Brain pericyte (primary cell): ENCODE measurements around the gene TOE1.
"Not testable (repeated sequence)": the region's sequence is repeated elsewhere in the genome, so short reads cannot be mapped to it uniquely, and the experiment has no call there.

Experiments
- DNase-seq: peaks from one replicate; pipeline ENCODE4 v3.0.0-alpha.2; 2012; ENCODE audit warnings: low read depth, low spot score

Gene TOE1

GRCh38 chr1:45355683-45356082 is 15.7 kb downstream of the TOE1 start:
- no peak for DNase-seq

GRCh38 chr1:45356186-45356585 is 16.2 kb downstream of the TOE1 start:
- no peak for DNase-seq

GRCh38 chr1:45359882-45360513 is 20.0 kb downstream of the TOE1 start:
- DNase-seq = no peak

- DNase-seq = not testable (repeated sequence)
Measured at GRCh38 chr1:45360981-45361380, 21.0 kb downstream of the TOE1 start.

DNA sequence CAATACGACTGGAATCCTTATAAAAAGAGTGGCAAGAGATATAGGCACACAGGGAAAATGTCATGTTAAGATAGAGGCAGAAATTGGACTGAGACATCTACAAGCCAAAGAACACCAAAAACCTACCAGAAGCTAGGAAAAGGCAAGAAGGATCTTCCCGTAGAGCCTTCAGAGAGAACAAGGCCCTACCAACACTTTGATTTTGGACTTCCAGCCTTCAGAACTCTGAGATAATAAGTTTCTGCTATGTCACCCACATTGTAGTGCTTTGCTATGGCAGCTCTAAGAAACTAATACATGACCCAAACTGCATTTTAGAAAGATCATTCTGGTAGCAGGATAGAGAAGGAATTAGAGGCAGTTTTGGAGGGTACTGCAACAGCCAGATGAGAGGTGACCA is 24.3 kb downstream of the TOE1 start:
- no peak for DNase-seq

GRCh38 chr1:45365051-45365450 is 25.1 kb downstream of the TOE1 start:
- DNase-seq = no peak

- no peak for DNase-seq
Measured at GRCh38 chr1:45370575-45370974, 30.6 kb downstream of the TOE1 start.

DNA sequence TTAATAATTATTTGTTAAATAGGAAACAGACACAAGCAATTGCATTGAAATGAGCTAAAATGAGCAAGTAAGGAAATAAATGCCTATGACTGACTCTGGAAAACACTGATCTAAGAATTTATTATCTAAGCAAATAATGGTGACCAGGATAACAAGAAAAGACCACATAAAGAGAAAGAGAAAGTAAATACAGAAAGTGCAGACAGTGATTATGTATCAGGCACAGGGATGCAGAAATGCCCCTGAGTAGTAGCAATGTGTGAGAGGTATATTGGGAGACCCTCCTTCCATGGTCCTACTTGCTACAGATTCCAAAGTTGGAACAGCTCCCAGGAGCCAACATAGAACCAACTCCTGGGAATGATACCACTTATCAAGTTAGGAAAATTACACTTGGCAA is 33.6 kb downstream of the TOE1 start:
- no peak for DNase-seq

DNA sequence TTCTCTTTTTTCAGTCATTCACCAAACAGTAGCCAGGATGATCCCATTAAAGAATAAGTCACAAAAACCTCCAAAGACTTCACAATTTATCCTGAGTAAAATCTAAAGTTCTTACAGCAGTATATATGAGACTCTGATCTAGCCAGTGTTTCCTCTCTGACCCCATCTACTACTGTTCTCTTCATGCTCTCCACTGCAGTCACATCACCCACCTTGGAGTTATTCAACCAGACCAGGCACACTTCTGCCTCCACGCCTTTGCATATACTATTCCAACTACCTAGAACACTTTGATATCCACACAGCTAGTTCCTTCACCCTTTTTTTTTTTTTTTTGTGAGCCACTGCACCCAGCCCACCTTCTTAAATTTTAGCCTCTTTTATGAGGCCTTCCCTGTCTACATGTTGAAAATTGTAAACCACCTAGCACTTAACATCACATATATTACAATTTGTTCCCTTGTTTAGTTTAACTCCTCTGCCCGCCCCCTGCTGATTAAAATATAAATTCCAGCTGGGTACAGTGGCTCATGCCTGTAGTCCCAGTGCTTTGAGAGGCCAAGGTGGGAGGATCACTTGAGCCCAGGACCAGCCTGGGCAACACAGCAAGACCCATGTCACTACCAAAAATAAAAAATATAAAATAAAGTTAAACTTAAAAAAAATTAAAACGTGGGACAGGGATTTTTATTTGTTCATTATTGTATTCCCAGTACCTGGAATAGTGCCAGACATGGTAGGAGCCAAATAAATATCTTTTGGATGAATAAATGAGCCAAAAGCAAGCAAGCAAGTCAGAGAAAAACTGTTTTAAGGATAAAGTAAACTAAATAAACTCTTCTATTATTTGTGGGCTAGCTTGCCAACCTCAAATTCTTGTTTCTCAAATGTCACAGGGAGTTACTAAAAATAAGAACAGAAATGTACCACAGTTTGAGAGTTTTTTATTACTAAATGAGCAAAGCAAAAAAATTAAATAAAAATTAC is 35.4 kb downstream of the TOE1 start:
- DNase-seq = no peak

DNA sequence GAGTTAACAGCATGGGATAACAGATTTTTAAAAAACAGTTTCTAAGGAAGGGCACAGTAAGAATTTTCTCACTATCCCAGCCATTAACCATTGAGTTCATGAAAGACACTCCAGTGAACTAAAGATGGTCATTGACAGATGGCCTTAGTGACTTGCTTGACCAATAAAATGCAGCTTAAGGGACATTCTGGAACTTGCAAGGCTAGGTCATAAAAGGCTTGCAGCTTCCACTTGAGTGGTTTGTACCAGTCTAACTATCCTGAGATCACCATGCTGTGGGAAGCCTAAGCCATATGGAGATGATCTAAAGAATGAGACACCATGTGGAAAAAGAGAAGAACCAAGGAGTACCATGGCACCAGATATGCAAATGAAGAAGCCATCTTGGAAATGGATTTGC is 38.2 kb downstream of the TOE1 start:
- no peak for DNase-seq

- DNase-seq = no peak
Measured at GRCh38 chr1:45379524-45379923, 39.6 kb downstream of the TOE1 start.

- DNase-seq = no peak
Measured at GRCh38 chr1:45380125-45380524, 40.2 kb downstream of the TOE1 start.

DNA sequence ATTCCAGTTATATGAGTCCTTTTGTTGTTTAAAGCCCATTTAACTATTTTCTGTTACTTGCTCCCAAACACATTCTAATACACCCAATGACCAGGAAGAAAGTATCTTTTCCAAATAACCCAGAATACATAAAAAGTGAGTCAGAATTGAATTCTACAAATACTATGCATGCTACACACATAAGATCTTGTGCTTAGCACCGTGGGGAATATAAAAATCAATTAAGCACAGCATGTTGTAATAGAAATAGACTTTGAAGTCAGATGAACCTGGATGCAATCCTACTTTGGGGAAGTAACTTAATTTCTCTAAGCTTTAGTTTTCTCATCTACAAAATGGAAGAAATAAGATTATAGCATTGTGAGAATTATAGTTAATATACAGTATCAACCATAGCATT is 40.8 kb downstream of the TOE1 start:
- no peak for DNase-seq

- no peak for DNase-seq
Measured at GRCh38 chr1:45381243-45381642, 41.3 kb downstream of the TOE1 start.

GRCh38 chr1:45383191-45383590 is 43.2 kb downstream of the TOE1 start:
- DNase-seq = no peak

DNA sequence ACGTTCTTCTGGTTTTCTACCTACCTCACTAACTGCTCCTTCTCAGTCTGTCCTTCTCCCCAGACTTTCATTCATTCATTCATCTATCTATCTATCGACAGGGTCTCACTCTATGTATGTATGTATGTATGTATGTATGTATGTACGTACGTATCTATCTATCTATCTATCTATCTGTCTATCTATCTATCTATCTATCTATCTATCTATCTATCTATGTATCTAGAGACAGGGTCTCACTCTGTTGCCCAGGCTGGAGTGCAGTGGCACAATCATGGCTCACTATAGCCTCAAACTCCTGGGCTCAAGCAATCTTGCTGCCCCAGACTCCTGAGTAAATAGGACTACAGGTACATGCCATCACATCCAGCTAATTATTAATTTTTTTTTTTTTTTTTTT is 44.2 kb downstream of the TOE1 start:
- not testable (repeated sequence) for DNase-seq

- DNase-seq = no peak
Measured at GRCh38 chr1:45385302-45385701, 45.3 kb downstream of the TOE1 start.

- DNase-seq = no peak
Measured at GRCh38 chr1:45386219-45386618, 46.2 kb downstream of the TOE1 start.
